Neural cell (in vitro differentiated cells): Measurements from ENCODE around the gene CIB4. TPM values are rescaled to one million over a fixed set of nuclear protein-coding genes. Genes with fewer than 3 reads are reported as not detected.

Source experiments
- H2AFZ ChIP-seq: fragments of 200-600, 300-800 bp; sonication (generic), shearing (Covaris generic); 2 replicates; pipeline ENCODE4 v1.6.0; 2014; ENCODE audit warnings: low read depth, mild to moderate bottlenecking, antibody characterized with exemption, low read length, moderate library complexity
- H3F3A ChIP-seq: fragments of 200-600 bp; shearing (Covaris generic); 2 replicates; pipeline ENCODE4 v1.6.1; 2016; ENCODE audit warnings: mild to moderate bottlenecking, moderate library complexity, mixed read lengths, antibody characterized with exemption, low read length; ENCODE audit not compliant: insufficient read depth, poor library complexity, severe bottlenecking
- H3K27ac ChIP-seq: fragments of 200-600, 300-800 bp; sonication (generic), shearing (Covaris generic); 2 replicates; pipeline ENCODE4 v1.5.1; 2014; ENCODE audit warnings: mild to moderate bottlenecking, low read length, moderate library complexity
- H3K27me3 ChIP-seq: fragments of 300-800, 200-600 bp; sonication (generic), shearing (Covaris generic); 2 replicates; pipeline ENCODE4 v1.6.0; 2014; ENCODE audit warnings: mild to moderate bottlenecking, low read depth, low read length, moderate library complexity; ENCODE audit not compliant: insufficient read depth
- H3K36me3 ChIP-seq: fragments of 300-800, 200-600 bp; sonication (generic), shearing (Covaris generic); 2 replicates; pipeline ENCODE4 v1.5.1; 2014; ENCODE audit warnings: mild to moderate bottlenecking, antibody characterized with exemption, low read length, moderate library complexity; ENCODE audit not compliant: insufficient read depth
- H3K4me2 ChIP-seq: fragments of 300-800, 200-600 bp; sonication (generic), shearing (Covaris generic); 2 replicates; pipeline ENCODE4 v1.6.0; 2014; ENCODE audit warnings: mild to moderate bottlenecking, low read length
- H3K4me3 ChIP-seq: fragments of 300-800, 200-600 bp; sonication (generic), shearing (Covaris generic); 2 replicates; pipeline ENCODE4 v1.5.1; 2014; ENCODE audit warnings: mild to moderate bottlenecking, low read length, moderate library complexity
- H3K79me2 ChIP-seq: fragments of 200-600 bp; shearing (Covaris generic); replicated peaks from 2 replicates; pipeline ENCODE4 v1.6.0; 2014; ENCODE audit warnings: mild to moderate bottlenecking, low read length, moderate library complexity; ENCODE audit not compliant: insufficient read depth
- H3K9ac ChIP-seq: fragments of 300-800, 200-600 bp; sonication (generic), shearing (Covaris generic); 2 replicates; pipeline ENCODE4 v1.6.1; 2016; ENCODE audit warnings: mild to moderate bottlenecking, low read length, mixed read lengths
- H3K9me2 ChIP-seq: fragments of 200-600 bp; shearing (Covaris generic); 2 replicates; pipeline ENCODE4 v1.6.1; 2016; ENCODE audit warnings: mild to moderate bottlenecking, low read length, mixed read lengths; ENCODE audit not compliant: insufficient read depth
- H3K9me3 ChIP-seq: fragments of 200-600, 300-800 bp; sonication (generic), shearing (Covaris generic); 2 replicates; pipeline ENCODE4 v1.6.1; 2016; ENCODE audit warnings: mild to moderate bottlenecking, mixed run types, low read length, moderate library complexity, mixed read lengths
- H4K20me1 ChIP-seq: fragments of 200-600 bp; shearing (Covaris generic); 2 replicates; pipeline ENCODE4 v1.6.1; 2016; ENCODE audit warnings: mild to moderate bottlenecking, mixed run types; ENCODE audit not compliant: insufficient read depth
- CTCF ChIP-seq: fragments of 450-650 bp; IDR thresholded peaks from 2 replicates; pipeline ENCODE4 v1.5.1; 2014; ENCODE audit warnings: antibody characterized with exemption, mild to moderate bottlenecking, moderate library complexity; ENCODE audit not compliant: poor library complexity, severe bottlenecking
- EP300 ChIP-seq: fragments of 450-650 bp; conservative IDR thresholded peaks from 2 replicates; pipeline ENCODE4 v1.6.1; 2014; ENCODE audit warnings: antibody characterized with exemption, mild to moderate bottlenecking, moderate library complexity; ENCODE audit not compliant: poor library complexity, severe bottlenecking
- EZH2 ChIP-seq: fragments of 200-600, 300-800 bp; shearing (Covaris generic), sonication (generic); IDR thresholded peaks from 2 replicates; pipeline ENCODE4 v1.6.1; 2014; ENCODE audit warnings: antibody characterized with exemption, low read length, borderline replicate concordance, mild to moderate bottlenecking; ENCODE audit not compliant: insufficient read depth, poor library complexity, severe bottlenecking
- MXI1 ChIP-seq: fragments of 450-650 bp; conservative IDR thresholded peaks from 2 replicates; pipeline ENCODE4 v1.6.1; 2014; ENCODE audit warnings: antibody characterized with exemption, mild to moderate bottlenecking; ENCODE audit not compliant: poor library complexity, severe bottlenecking
- POLR2AphosphoS5 ChIP-seq: IDR thresholded peaks from 2 replicates; pipeline ENCODE4 v1.6.1; 2012
- RAD21 ChIP-seq: fragments of 450-650 bp; conservative IDR thresholded peaks from 2 replicates; pipeline ENCODE4 v1.6.1; 2014; ENCODE audit warnings: antibody characterized with exemption, mild to moderate bottlenecking, moderate library complexity
- REST ChIP-seq: IDR thresholded peaks from 2 replicates; pipeline ENCODE4 v1.6.1; 2012; ENCODE audit warnings: borderline replicate concordance
- SMC3 ChIP-seq: fragments of 450-650 bp; conservative IDR thresholded peaks from 2 replicates; pipeline ENCODE4 v1.6.1; 2014; ENCODE audit warnings: antibody characterized with exemption, mild to moderate bottlenecking, moderate library complexity; ENCODE audit not compliant: poor library complexity
- TAF1 ChIP-seq: IDR thresholded peaks from 2 replicates; pipeline ENCODE4 v1.6.1; 2012; ENCODE audit warnings: low read depth
- polyA plus RNA-seq: library from polyadenylated mRNA; depleted of rRNA; stranded (reverse); fragments of >200 nt; gene quantifications from 2 replicates; pipeline ENCODE4 v1.2.3, GENCODE V29; 2014

The CIB4 gene
- polyA plus RNA-seq, 1 donor from 2014 or later: not detected

GRCh38 chr2:26572591-26572990 is 68.6 kb downstream of the CIB4 start:
- H4K20me1 ChIP-seq: no peaks in the 10 kb centered on the region
- no peaks in the 10 kb centered on the region for H3K9me3 ChIP-seq
- no peaks in the 10 kb centered on the region for H3K9me2 ChIP-seq
- no peaks in the 10 kb centered on the region for H3K27me3 ChIP-seq
- H3K27ac ChIP-seq: no peak overlapping the region
- H3K79me2 ChIP-seq: no peaks in the 10 kb centered on the region
- no peak overlapping the region for H3K4me2 ChIP-seq
- no peaks in the 10 kb centered on the region for H3K36me3 ChIP-seq
- H3K4me3 ChIP-seq: no peak overlapping the region
- no peak overlapping the region for H2AFZ ChIP-seq
- no peak overlapping the region for H3K9ac ChIP-seq
- TF ChIP-seq SMC3 (no peak), TAF1 (no peak), POLR2AphosphoS5 (no peak)
- no peaks in the 10 kb centered on the region for H3F3A ChIP-seq

GRCh38 chr2:26571316-26571715 is 69.8 kb downstream of the CIB4 start:
- no peak overlapping the region for H2AFZ ChIP-seq
- H3F3A ChIP-seq: no peaks in the 10 kb centered on the region
- no peak overlapping the region for H3K4me2 ChIP-seq
- no peaks in the 10 kb centered on the region for H3K9me2 ChIP-seq
- H4K20me1 ChIP-seq: no peaks in the 10 kb centered on the region
- H3K4me3 ChIP-seq: no peak overlapping the region
- H3K9ac ChIP-seq: no peak overlapping the region
- no peaks in the 10 kb centered on the region for H3K79me2 ChIP-seq
- no peak overlapping the region for H3K27ac ChIP-seq
- no peaks in the 10 kb centered on the region for H3K9me3 ChIP-seq
- no peaks in the 10 kb centered on the region for H3K36me3 ChIP-seq
- no peaks in the 10 kb centered on the region for H3K27me3 ChIP-seq
- TF ChIP-seq RAD21 (no peak), CTCF (no peak), EP300 (no peak), EZH2 (no peak), POLR2AphosphoS5 (no peak), SMC3 (no peak), REST (no peak), TAF1 (no peak), MXI1 (no peak)

- Histone ChIP-seq H3F3A (no peaks in the 10 kb centered on the region), H3K9ac (no peak overlapping the region), H3K4me2 (no peak overlapping the region), H3K36me3 (no peaks in the 10 kb centered on the region), H3K27ac (no peak overlapping the region), H3K27me3 (no peaks in the 10 kb centered on the region), H2AFZ (no peak overlapping the region), H3K79me2 (no peaks in the 10 kb centered on the region), H3K9me2 (no peaks in the 10 kb centered on the region), H3K4me3 (no peak overlapping the region), H4K20me1 (no peaks in the 10 kb centered on the region), H3K9me3 (no peaks in the 10 kb centered on the region)
- TF ChIP-seq REST (no peak), POLR2AphosphoS5 (no peak), EZH2 (no peak), SMC3 (no peak), CTCF (no peak), RAD21 (no peak), TAF1 (no peak), MXI1 (no peak), EP300 (no peak)
Measured at GRCh38 chr2:26570083-26570430, 71.1 kb downstream of the CIB4 start.
